CD4-positive, CD25-positive, alpha-beta regulatory T cell (primary cell): ENCODE measurements around the gene SSTR1. TPM values are rescaled to one million over a fixed set of nuclear protein-coding genes. Genes with fewer than 3 reads are reported as not detected.
A peak's percentile ranks its signal among the peaks of the same experiment; 100 is the strongest.
"Not testable (repeated sequence)": the region's sequence is repeated elsewhere in the genome, so short reads cannot be mapped to it uniquely, and the experiment has no call there.

ENCODE experiments used
- ATAC-seq, 2 donors: fragments of 150-1000 bp; cut with Tn5 transposase; one replicate each; pipeline ENCODE4 v1.10.0; 2021; ENCODE audit warnings: low read depth in 2 of 2, moderate number of reproducible peaks in 2 of 2, moderate library complexity in 1 of 2
- DNase-seq, 3 donors: peaks; one replicate each; pipeline versions ENCODE4 v3.0.0 to v3.0.0-alpha.2; 2012 to 2022; ENCODE audit warnings: mixed read lengths in 1 of 3
- H3K27ac ChIP-seq: one replicate; pipeline ENCODE4 v1.7.0; 2013; ENCODE audit warnings: mild to moderate bottlenecking, low read length; ENCODE audit not compliant: insufficient read depth, poor library complexity, severe bottlenecking
- H3K27me3 ChIP-seq: one replicate; pipeline ENCODE4 v1.7.0; 2013; ENCODE audit warnings: low read length; ENCODE audit not compliant: control insufficient read depth, insufficient read depth
- H3K36me3 ChIP-seq: one replicate; pipeline ENCODE4 v1.7.0; 2013; ENCODE audit warnings: mild to moderate bottlenecking, low read length, moderate library complexity; ENCODE audit not compliant: control insufficient read depth, insufficient read depth
- H3K4me1 ChIP-seq: 2 replicates; pipeline ENCODE4 v1.7.0; 2013; ENCODE audit warnings: mild to moderate bottlenecking, low read length; ENCODE audit not compliant: insufficient read depth, control insufficient read depth, poor library complexity, severe bottlenecking
- H3K4me3 ChIP-seq: one replicate; pipeline ENCODE4 v1.7.0; 2013; ENCODE audit warnings: low read depth, mild to moderate bottlenecking, low read length, moderate library complexity
- H3K9me3 ChIP-seq, 2 experiments: 1 replicate in 1 of 2; 2 replicates in 1 of 2; pipeline ENCODE4 v1.7.0; 2013; ENCODE audit warnings: low read length in 2 of 2, mild to moderate bottlenecking in 1 of 2, moderate library complexity in 1 of 2; ENCODE audit not compliant: control insufficient read depth in 2 of 2
- H3K27ac Mint-ChIP-seq, 3 donors: one replicate each; pipeline ENCODE4 v1.8.0; 2020 to 2022; ENCODE audit warnings: mild to moderate bottlenecking in 3 of 3, mixed read lengths in 3 of 3, moderate library complexity in 2 of 3
- H3K27me3 Mint-ChIP-seq: one replicate; pipeline ENCODE4 v1.8.0; 2022; ENCODE audit warnings: mild to moderate bottlenecking, mixed read lengths
- H3K36me3 Mint-ChIP-seq: one replicate; pipeline ENCODE4 v1.8.0; 2020; ENCODE audit warnings: mixed read lengths
- H3K4me1 Mint-ChIP-seq, 4 donors: one replicate each; pipeline ENCODE4 v1.8.0; 2020 to 2022; ENCODE audit warnings: mixed read lengths in 4 of 4, mild to moderate bottlenecking in 1 of 4
- H3K4me3 Mint-ChIP-seq, 4 donors: one replicate each; pipeline ENCODE4 v1.8.0; 2020 to 2022; ENCODE audit warnings: mild to moderate bottlenecking in 4 of 4, mixed read lengths in 4 of 4, moderate library complexity in 3 of 4
- H3K9me3 Mint-ChIP-seq, 7 donors: one replicate each; pipeline ENCODE4 v1.8.0; 2020 to 2022; ENCODE audit warnings: mixed read lengths in 7 of 7, mild to moderate bottlenecking in 3 of 7, moderate library complexity in 2 of 7
- polyA plus RNA-seq, 4 donors: library from polyadenylated mRNA; unstranded; fragments of 300-500 nt; fragmentation: Illumina TruSeq; gene quantifications; one replicate each; pipeline ENCODE4 v1.2.3, GENCODE V29; 2021
- total RNA-seq: library from RNA; stranded (reverse); gene quantifications from one replicate; pipeline ENCODE4 v1.2.3, GENCODE V29; 2022

SSTR1 gene
- total and polyA plus RNA-seq, 5 donors from 2014 or later = not detected

DNA sequence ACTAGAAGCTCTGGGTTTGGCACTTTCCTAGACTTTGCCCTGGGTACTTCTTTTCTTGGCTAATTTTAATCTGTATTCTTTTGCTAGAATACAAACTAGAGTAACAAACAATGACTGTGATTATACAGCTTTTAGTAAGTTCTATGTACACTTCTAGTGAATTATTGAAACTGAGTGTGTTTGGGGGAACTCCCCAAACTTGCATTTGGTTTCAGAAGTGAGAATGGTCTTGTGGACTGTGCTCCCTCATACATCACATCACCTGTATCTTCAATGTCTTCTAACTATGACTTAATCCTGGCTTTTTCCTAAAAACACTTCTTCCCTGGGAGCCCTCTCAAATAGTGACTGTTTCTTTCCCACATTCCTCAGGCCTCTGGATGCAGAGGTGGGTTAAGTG lies 23.6 kb upstream of the SSTR1 start:
- Histone ChIP-seq H3K4me3 (no peak overlapping the region), H3K27me3 (peaks cover 3% of the 10 kb centered on the region), H3K4me1 (no peaks in the 10 kb centered on the region), H3K27ac (no peak overlapping the region), H3K36me3 (no peaks in the 10 kb centered on the region), H3K9me3 (no peaks in the 10 kb centered on the region)
- Mint-ChIP-seq H3K4me1 (peaks cover 0 to 5% (median 2%) of the 10 kb centered on the region in 4 donors), H3K36me3 (no peaks in the 10 kb centered on the region), H3K27me3 (peaks cover 16% of the 10 kb centered on the region), H3K4me3 (no peak overlapping the region), H3K27ac (peak overlapping the region in 1 of 3 donors; percentile 43), H3K9me3 (peaks cover 0 to 5% (median 1%) of the 10 kb centered on the region in 7 donors)
- DNase-seq = no peak
- no peak for ATAC-seq

DNA sequence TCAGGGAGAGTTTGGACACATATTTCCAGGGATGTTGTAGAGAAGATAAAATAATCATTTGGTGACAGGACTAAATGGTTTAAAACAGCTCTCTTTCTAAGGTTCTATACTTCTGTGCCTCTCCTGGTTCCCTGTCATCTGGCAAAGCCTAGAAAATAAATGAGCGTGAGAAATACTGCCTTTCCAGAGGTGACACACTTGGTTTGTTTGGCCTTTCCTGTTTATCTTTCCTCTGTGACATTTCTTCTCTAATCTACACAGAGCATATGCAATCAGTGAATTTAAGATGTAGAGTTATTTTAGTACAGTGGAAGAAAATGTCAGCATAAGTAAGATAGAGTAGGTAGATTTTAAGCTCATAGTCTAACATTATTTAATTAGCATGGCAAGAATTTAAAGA lies 22.0 kb upstream of the SSTR1 start:
- no peak overlapping the region for H3K4me3 Mint-ChIP-seq
- peak overlapping the region in 1 of 3 donors; percentile 24 for H3K27ac Mint-ChIP-seq
- H3K27ac ChIP-seq = no peak overlapping the region
- peaks cover 15% of the 10 kb centered on the region for H3K27me3 Mint-ChIP-seq
- no peak for DNase-seq
- H3K4me1 ChIP-seq = no peaks in the 10 kb centered on the region
- no peaks in the 10 kb centered on the region for H3K9me3 ChIP-seq
- peaks cover 0 to 5% (median 2%) of the 10 kb centered on the region in 4 donors for H3K4me1 Mint-ChIP-seq
- H3K36me3 Mint-ChIP-seq = no peaks in the 10 kb centered on the region
- H3K4me3 ChIP-seq = no peak overlapping the region
- H3K9me3 Mint-ChIP-seq = peaks cover 0 to 1% (median 0%) of the 10 kb centered on the region in 7 donors
- H3K36me3 ChIP-seq = no peaks in the 10 kb centered on the region
- no peak for ATAC-seq
- H3K27me3 ChIP-seq = peaks cover 3% of the 10 kb centered on the region

DNA sequence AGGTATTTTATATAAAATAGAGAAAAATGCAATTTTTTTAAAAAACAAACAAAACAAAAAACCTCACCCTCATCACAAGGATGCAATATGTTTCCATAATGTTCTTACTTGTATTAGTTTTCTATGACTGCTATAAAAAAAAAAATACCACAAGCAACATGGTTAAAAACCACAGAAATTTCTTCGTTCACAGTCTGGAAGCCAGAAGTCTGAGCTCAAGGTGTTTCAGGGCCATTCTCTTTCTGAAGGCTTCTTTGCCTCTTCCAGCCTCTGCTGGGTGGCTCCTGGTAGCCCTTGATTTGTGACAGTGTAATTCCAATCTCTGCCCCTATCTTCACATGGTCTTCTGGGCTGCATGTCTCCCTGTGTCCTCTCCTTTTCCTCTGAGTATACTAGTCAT lies 21.5 kb upstream of the SSTR1 start:
- no peak overlapping the region for H3K27ac Mint-ChIP-seq
- Histone ChIP-seq H3K9me3 (no peaks in the 10 kb centered on the region), H3K4me1 (no peaks in the 10 kb centered on the region), H3K27me3 (peaks cover 3% of the 10 kb centered on the region), H3K27ac (no peak overlapping the region), H3K4me3 (no peak overlapping the region), H3K36me3 (no peaks in the 10 kb centered on the region)
- peaks cover 15% of the 10 kb centered on the region for H3K27me3 Mint-ChIP-seq
- DNase-seq (no peak), ATAC-seq (no peak)
- H3K4me3 Mint-ChIP-seq = no peak overlapping the region
- H3K4me1 Mint-ChIP-seq = peaks cover 0 to 5% (median 2%) of the 10 kb centered on the region in 4 donors
- peaks cover 0 to 1% (median 0%) of the 10 kb centered on the region in 7 donors for H3K9me3 Mint-ChIP-seq
- no peaks in the 10 kb centered on the region for H3K36me3 Mint-ChIP-seq

DNA sequence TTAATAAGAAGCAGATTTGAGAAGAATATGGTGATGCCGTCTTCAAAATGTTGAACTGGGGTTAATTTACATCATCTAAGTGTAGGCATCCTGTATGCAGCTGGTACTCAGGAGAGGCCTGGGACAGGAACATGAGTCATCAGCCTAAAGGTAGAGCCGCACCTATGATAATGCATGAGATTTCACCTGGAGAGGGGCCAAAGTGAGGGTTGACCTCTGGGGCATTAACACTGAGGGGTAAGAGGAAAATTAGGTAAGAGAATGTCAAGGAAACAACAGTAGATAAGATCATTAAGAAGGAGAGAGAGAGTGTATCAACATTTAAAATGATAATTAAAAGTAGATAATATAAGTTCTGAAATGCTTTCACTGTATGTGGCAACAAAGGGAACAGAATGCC lies 20.2 kb upstream of the SSTR1 start:
- peaks cover 0 to 5% (median 2%) of the 10 kb centered on the region in 4 donors for H3K4me1 Mint-ChIP-seq
- Histone ChIP-seq H3K27ac (no peak overlapping the region), H3K4me3 (no peak overlapping the region), H3K9me3 (no peaks in the 10 kb centered on the region), H3K4me1 (no peaks in the 10 kb centered on the region), H3K36me3 (no peaks in the 10 kb centered on the region), H3K27me3 (peaks cover 3% of the 10 kb centered on the region)
- ATAC-seq (no peak), DNase-seq (no peak)
- peaks cover 15% of the 10 kb centered on the region for H3K27me3 Mint-ChIP-seq
- no peaks in the 10 kb centered on the region for H3K36me3 Mint-ChIP-seq
- no peak overlapping the region for H3K27ac Mint-ChIP-seq
- H3K9me3 Mint-ChIP-seq = peaks cover 0 to 1% (median 0%) of the 10 kb centered on the region in 7 donors
- H3K4me3 Mint-ChIP-seq = no peak overlapping the region

DNA sequence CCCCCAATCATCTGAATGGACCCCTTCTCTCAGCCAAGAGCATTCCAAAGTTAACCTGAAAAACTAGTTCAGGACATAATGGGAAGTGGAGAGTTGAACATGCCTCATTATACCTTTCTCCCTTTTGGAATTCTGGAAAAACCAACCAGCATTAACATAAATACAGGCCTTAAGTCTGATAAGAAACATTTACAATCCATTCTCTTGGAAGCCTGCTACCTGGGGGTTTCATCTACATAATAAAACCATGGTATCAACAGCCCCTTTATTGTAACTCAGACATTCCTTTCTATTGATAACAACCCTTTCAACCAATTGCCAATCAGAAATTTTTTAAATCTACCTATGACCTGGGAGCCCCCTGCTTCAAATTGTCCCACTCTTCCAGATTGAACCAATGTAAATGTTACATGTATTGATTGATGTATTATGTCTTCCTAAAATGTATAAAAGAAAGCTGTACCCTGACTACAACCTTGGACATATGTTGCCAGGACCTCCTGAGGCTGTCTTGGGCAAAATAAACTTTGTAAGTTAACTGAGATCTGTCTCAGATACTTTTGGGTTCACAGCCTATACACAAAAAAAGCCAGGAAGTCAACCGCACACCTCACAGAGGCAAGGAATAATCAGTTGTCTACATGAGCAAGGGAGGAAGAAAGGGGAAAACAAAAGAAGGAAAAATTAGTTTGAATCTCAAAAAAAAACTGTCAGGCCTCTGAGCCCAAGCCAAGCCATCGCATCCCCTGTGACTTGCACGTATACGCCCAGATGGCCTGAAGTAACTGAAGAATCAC lies 17.6 kb upstream of the SSTR1 start:
- Histone ChIP-seq H3K4me3 (no peak overlapping the region), H3K4me1 (no peaks in the 10 kb centered on the region), H3K27me3 (peaks cover 3% of the 10 kb centered on the region), H3K36me3 (no peaks in the 10 kb centered on the region), H3K9me3 (no peaks in the 10 kb centered on the region), H3K27ac (no peak overlapping the region)
- Mint-ChIP-seq H3K4me1 (peaks cover 0 to 5% (median 2%) of the 10 kb centered on the region in 4 donors), H3K27ac (no peak overlapping the region), H3K9me3 (no peaks in the 10 kb centered on the region), H3K36me3 (no peaks in the 10 kb centered on the region), H3K27me3 (peaks cover 15% of the 10 kb centered on the region), H3K4me3 (no peak overlapping the region)
- DNase-seq = no peak
- ATAC-seq = no peak

DNA sequence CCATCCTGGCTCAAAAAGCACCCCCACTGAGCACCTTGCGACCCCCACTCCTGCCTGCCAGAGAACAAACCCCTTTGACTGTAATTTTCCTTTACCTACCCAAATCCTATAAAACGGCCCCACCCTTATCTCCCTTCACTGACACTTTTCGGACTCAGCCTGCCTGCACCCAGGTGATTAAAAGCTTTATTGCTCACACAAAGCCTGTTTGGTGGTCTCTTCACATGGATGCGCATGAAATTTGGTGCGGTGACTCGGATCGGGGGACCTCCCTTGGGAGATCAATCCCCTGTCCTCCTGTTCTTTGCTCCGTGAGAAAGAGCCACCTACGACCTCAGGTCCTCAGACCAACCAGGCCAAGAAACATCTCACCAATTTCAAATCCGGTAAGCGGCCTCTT lies 16.9 kb upstream of the SSTR1 start:
- not testable (repeated sequence) for H3K4me3 Mint-ChIP-seq, H3K36me3 Mint-ChIP-seq, H3K9me3 Mint-ChIP-seq, H3K27ac Mint-ChIP-seq, ATAC-seq, H3K36me3 ChIP-seq, H3K27me3 Mint-ChIP-seq, H3K27me3 ChIP-seq, H3K4me3 ChIP-seq, H3K27ac ChIP-seq, DNase-seq, H3K4me1 ChIP-seq, H3K4me1 Mint-ChIP-seq, H3K9me3 ChIP-seq

DNA sequence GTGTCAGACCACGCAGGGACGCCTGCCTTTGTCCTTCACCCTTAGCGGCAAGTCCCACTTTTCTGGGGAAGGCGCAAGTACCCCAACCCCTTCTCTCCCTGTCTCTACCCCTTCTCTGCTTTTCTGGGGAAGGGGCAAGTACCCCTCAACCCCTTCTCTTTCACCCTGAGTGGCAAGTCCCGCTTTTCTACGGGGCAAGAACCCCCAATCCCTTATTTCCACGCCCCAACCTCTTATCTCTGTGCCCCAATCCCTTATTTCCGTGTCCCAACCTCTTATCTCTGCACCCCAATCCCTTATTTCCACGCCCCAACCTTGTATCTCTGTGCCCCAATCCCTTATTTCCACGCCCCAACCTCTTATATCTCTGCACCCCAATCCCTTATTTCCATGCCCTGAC lies 16.2 kb upstream of the SSTR1 start:
- ATAC-seq, H3K9me3 Mint-ChIP-seq: not testable (repeated sequence)

More for the DNA sequence above, 16.2 kb upstream of the SSTR1 start:
- not testable (repeated sequence) for DNase-seq, H3K4me1 Mint-ChIP-seq, H3K27me3 ChIP-seq, H3K27ac Mint-ChIP-seq, H3K27ac ChIP-seq, H3K36me3 Mint-ChIP-seq, H3K27me3 Mint-ChIP-seq, H3K9me3 ChIP-seq, H3K4me1 ChIP-seq, H3K4me3 ChIP-seq, H3K36me3 ChIP-seq, H3K4me3 Mint-ChIP-seq
